ENCODE results near the gene MSANTD2. TPM values are rescaled to one million over a fixed set of nuclear protein-coding genes. Genes with fewer than 3 reads are reported as not detected.
A peak's percentile ranks its signal among the peaks of the same experiment; 100 is the strongest.

The MSANTD2 gene
- total RNA-seq, 1 donor from 2014 or later: 21.0 TPM

GRCh38 chr11:124841840-124842239, 41.6 kb upstream of the MSANTD2 start:
- H3K4me1 Mint-ChIP-seq: peaks cover 12% of the 10 kb centered on the region
- intact Hi-C loops (cut with micrococcal nuclease): no loop called here
- ATAC-seq (ENCODE audit: low read depth) (no peak), DNase-seq (no peak)
- no peak overlapping the region for H3K4me3 Mint-ChIP-seq
- no peaks in the 10 kb centered on the region for H3K36me3 Mint-ChIP-seq (ENCODE audit: low read depth)
- H3K9me3 Mint-ChIP-seq: no peaks in the 10 kb centered on the region
- ChIA-PET POLR2A (no interaction called here), CTCF (interaction anchor here (1.1 to 1.2 kb wide), 3 partner anchors 24 to 172 kb away, joined by 3 to 4 read pairs (median 3); no protein-coding TSS in a partner anchor)
- no peak overlapping the region for H3K27ac Mint-ChIP-seq
- TF ChIP-seq CTCF (IDR thresholded peaks at IDR 0.05): no peak
- peaks cover 76% of the 10 kb centered on the region for H3K27me3 Mint-ChIP-seq

GRCh38 chr11:124841201-124841600, 41.0 kb upstream of the MSANTD2 start:
- Mint-ChIP-seq H3K4me3 (no peak overlapping the region), H3K27me3 (peaks cover 74% of the 10 kb centered on the region), H3K36me3 (ENCODE audit: low read depth) (no peaks in the 10 kb centered on the region), H3K9me3 (no peaks in the 10 kb centered on the region), H3K4me1 (peaks cover 15% of the 10 kb centered on the region), H3K27ac (no peak overlapping the region)
- intact Hi-C loops (cut with micrococcal nuclease): no loop called here
- POLR2A ChIA-PET: interaction anchor here (0.5 kb wide), 1 partner anchor 170 kb away, joined by 4 read pairs; no protein-coding TSS in a partner anchor
- no peak for ATAC-seq (ENCODE audit: low read depth)
- TF ChIP-seq CTCF (IDR thresholded peaks at IDR 0.05): no peak
- CTCF ChIA-PET: interaction anchor here (1.1 to 1.2 kb wide), 2 partner anchors 25 to 171 kb away, joined by 3 to 4 read pairs; no protein-coding TSS in a partner anchor
- DNase-seq: no peak

GRCh38 chr11:124840666-124841065, 40.5 kb upstream of the MSANTD2 start:
- Mint-ChIP-seq H3K36me3 (ENCODE audit: low read depth) (no peaks in the 10 kb centered on the region), H3K4me3 (no peak overlapping the region), H3K9me3 (no peaks in the 10 kb centered on the region), H3K27me3 (peaks cover 71% of the 10 kb centered on the region), H3K27ac (no peak overlapping the region), H3K4me1 (peaks cover 16% of the 10 kb centered on the region)
- no peak for ATAC-seq (ENCODE audit: low read depth)
- ChIA-PET POLR2A (interaction anchor here (0.5 kb wide), 1 partner anchor 169 kb away, joined by 4 read pairs; no protein-coding TSS in a partner anchor), CTCF (no interaction called here)
- TF ChIP-seq CTCF (IDR thresholded peaks at IDR 0.05): no peak
- intact Hi-C loops (cut with micrococcal nuclease): no loop called here
- DNase-seq: no peak

- DNase-seq: no peak
- no peak overlapping the region for H3K27ac Mint-ChIP-seq
- H3K27me3 Mint-ChIP-seq: peaks cover 67% of the 10 kb centered on the region
- no peaks in the 10 kb centered on the region for H3K36me3 Mint-ChIP-seq (ENCODE audit: low read depth)
- peak overlapping the region; percentile 46 for H3K4me3 Mint-ChIP-seq
- H3K9me3 Mint-ChIP-seq: no peaks in the 10 kb centered on the region
- intact Hi-C loops (cut with micrococcal nuclease): no loop called here
- POLR2A ChIA-PET: no interaction called here
- ATAC-seq (ENCODE audit: low read depth): no peak
- CTCF ChIA-PET: interaction anchor here (1.4 to 5.4 kb wide), 2 partner anchors 167 to 170 kb away, joined by 3 to 84 read pairs; partner anchors contain the start of genes SIAE and SPA17
- peaks cover 16% of the 10 kb centered on the region for H3K4me1 Mint-ChIP-seq
- TF ChIP-seq CTCF (IDR thresholded peaks at IDR 0.05): no peak
Observed at GRCh38 chr11:124839972-124840621, 39.9 kb upstream of the MSANTD2 start.

- Mint-ChIP-seq H3K27me3 (peaks cover 59% of the 10 kb centered on the region), H3K4me3 (peak overlapping the region; percentile 46), H3K27ac (no peak overlapping the region), H3K36me3 (ENCODE audit: low read depth) (no peaks in the 10 kb centered on the region), H3K4me1 (peaks cover 16% of the 10 kb centered on the region), H3K9me3 (no peaks in the 10 kb centered on the region)
- POLR2A ChIA-PET: no interaction called here
- intact Hi-C loops (cut with micrococcal nuclease): no loop called here
- ATAC-seq (ENCODE audit: low read depth) (peak; percentile 13), DNase-seq (peak; percentile 23)
- TF ChIP-seq CTCF (IDR thresholded peaks at IDR 0.05): no peak
- CTCF ChIA-PET: interaction anchor here (1.4 to 5.4 kb wide), 5 partner anchors 39 to 196 kb away, joined by 3 to 84 read pairs (median 8); partner anchors contain the start of genes MSANTD2, SIAE and SPA17
Observed at GRCh38 chr11:124839128-124839971, 39.1 kb upstream of the MSANTD2 start.

Measured in activated B cell treated with CpG ODN at 0.5 μM for 24 hours (primary cell).